ENCODE results near the gene HDAC3.

DNA sequence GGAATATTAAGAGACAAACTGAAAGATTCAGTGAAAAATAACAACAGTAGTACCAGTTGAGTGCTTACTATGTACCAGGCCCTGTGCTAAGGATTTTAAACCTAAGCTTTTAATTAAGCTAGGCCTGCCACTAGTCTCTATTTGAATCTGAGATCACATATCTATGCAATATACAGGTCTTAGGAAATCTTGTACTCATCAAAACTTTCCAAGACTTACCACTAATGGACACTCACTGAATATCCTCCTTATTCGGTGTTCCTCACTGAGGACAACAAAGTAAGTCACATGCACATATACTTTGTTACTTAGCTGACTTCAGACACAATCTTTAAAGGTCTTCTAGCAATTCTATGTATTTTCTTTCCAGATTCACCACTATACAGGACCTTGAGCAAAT is 50.4 kb downstream of the HDAC3 start:
- no peak for TF ChIP-seq POLR2A (IDR thresholded peaks at IDR 0.05)
- TF ChIP-seq, protein P1, sequence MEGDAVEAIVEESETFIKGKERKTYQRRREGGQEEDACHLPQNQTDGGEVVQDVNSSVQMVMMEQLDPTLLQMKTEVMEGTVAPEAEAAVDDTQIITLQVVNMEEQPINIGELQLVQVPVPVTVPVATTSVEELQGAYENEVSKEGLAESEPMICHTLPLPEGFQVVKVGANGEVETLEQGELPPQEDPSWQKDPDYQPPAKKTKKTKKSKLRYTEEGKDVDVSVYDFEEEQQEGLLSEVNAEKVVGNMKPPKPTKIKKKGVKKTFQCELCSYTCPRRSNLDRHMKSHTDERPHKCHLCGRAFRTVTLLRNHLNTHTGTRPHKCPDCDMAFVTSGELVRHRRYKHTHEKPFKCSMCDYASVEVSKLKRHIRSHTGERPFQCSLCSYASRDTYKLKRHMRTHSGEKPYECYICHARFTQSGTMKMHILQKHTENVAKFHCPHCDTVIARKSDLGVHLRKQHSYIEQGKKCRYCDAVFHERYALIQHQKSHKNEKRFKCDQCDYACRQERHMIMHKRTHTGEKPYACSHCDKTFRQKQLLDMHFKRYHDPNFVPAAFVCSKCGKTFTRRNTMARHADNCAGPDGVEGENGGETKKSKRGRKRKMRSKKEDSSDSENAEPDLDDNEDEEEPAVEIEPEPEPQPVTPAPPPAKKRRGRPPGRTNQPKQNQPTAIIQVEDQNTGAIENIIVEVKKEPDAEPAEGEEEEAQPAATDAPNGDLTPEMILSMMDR (IDR thresholded peaks at IDR 0.05): no peak

All from vagina (tissue), 2 donors.